Lower lobe of right lung (tissue), 2 donors: ENCODE results near the gene AREG. TPM values are rescaled to one million over a fixed set of nuclear protein-coding genes. Genes with fewer than 3 reads are reported as not detected.

Source experiments
- ATAC-seq, 2 donors: fragments of 200-7000 bp; cut with Tn5 transposase; one replicate each; pipeline ENCODE4 v1.9.1; 2020 to 2022; ENCODE audit warnings: mild to moderate bottlenecking in 2 of 2, moderate library complexity in 2 of 2
- DNase-seq: peaks from one replicate; pipeline ENCODE4 v3.0.0-alpha.2; 2020
- H3K27ac ChIP-seq: fragments of 200-600 bp; one replicate; pipeline ENCODE4 v1.8.0; 2022
- H3K27me3 ChIP-seq: fragments of 200-600 bp; one replicate; pipeline ENCODE4 v1.8.0; 2022; ENCODE audit warnings: low read depth
- H3K36me3 ChIP-seq: fragments of 200-600 bp; one replicate; pipeline ENCODE4 v1.8.0; 2022; ENCODE audit warnings: mild to moderate bottlenecking
- H3K4me1 ChIP-seq: fragments of 200-600 bp; one replicate; pipeline ENCODE4 v1.8.0; 2022
- H3K4me3 ChIP-seq: fragments of 200-600 bp; one replicate; pipeline ENCODE4 v1.8.0; 2022; ENCODE audit warnings: mild to moderate bottlenecking
- H3K9me3 ChIP-seq: fragments of 200-600 bp; one replicate; pipeline ENCODE4 v1.8.0; 2022
- intact Hi-C: fragments of 100-400 bp; cut with DNase I; formaldehyde crosslinking; loops from one replicate; pipeline ENCODE4 v1.11.0; 2022
- total RNA-seq: library from RNA; stranded (reverse); fragmentation: NEBNext Ultra II Directional; extraction: Animal tissue kit (Norgen Biotek cat#: 25700); gene quantifications from one replicate; pipeline ENCODE4 v1.2.1, GENCODE V29; 2021
- TF ChIP-seq, protein P1 (sequence below): fragments of 200-600 bp; IDR thresholded peaks from one replicate; pipeline ENCODE4 v1.8.0; 2022; ENCODE audit warnings: antibody characterized with exemption, mild to moderate bottlenecking
- donor health status: DM: no; HTN: yes; CAD: no; lungs with severe emphysema.

Gene AREG
- total RNA-seq, 1 donor from 2014 or later = 7.8 TPM

DNA sequence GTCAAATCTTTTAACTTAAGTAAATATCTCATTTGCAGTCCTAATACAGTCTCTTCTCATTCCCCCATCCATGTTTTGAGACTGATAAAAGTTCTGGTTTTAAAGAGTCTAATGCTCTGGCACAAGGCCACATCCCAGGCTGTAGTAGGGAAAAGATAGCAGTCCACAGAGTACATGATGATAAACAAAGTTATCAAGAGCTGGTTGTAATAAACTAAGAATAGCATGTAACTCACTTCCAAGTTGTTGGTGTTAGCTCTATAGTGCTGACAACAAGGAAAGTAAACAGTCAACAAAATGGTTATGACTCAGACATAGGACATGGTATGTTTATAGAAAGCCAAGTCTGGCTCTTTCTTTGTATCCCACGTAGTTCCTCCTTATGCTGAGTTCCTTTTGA is 21.8 kb upstream of the AREG start:
- H3K4me1 ChIP-seq = peaks cover 6% of the 10 kb centered on the region
- no peak overlapping the region for H3K4me3 ChIP-seq
- H3K9me3 ChIP-seq = no peaks in the 10 kb centered on the region
- ATAC-seq = peak; percentile 33 to 45
- no peak overlapping the region for H3K27ac ChIP-seq
- no peak for DNase-seq
- no peaks in the 10 kb centered on the region for H3K36me3 ChIP-seq
- TF ChIP-seq, protein P1, sequence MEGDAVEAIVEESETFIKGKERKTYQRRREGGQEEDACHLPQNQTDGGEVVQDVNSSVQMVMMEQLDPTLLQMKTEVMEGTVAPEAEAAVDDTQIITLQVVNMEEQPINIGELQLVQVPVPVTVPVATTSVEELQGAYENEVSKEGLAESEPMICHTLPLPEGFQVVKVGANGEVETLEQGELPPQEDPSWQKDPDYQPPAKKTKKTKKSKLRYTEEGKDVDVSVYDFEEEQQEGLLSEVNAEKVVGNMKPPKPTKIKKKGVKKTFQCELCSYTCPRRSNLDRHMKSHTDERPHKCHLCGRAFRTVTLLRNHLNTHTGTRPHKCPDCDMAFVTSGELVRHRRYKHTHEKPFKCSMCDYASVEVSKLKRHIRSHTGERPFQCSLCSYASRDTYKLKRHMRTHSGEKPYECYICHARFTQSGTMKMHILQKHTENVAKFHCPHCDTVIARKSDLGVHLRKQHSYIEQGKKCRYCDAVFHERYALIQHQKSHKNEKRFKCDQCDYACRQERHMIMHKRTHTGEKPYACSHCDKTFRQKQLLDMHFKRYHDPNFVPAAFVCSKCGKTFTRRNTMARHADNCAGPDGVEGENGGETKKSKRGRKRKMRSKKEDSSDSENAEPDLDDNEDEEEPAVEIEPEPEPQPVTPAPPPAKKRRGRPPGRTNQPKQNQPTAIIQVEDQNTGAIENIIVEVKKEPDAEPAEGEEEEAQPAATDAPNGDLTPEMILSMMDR = no peak
- H3K27me3 ChIP-seq = no peaks in the 10 kb centered on the region
- intact Hi-C loops = no loop called here

DNA sequence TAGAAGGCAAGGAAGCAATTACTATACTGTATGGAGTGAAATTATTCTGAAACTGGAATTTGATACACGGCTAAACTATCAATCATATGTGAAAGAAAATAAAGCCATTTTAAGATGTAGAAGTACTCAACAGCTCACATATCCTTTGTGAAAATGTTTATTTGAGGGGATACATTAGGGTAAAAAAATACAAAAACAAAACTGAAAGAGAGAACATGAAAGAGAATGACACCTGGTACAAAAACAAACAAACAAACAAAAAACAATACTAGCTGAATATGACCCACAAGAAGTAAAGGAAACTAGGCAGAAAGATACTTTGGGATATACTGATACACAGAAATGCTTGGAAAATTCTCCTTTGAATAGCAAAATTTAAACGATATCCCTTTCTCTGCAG is 20.8 kb upstream of the AREG start:
- DNase-seq (no peak), ATAC-seq (no peak)
- H3K4me1 ChIP-seq = peaks cover 6% of the 10 kb centered on the region
- H3K4me3 ChIP-seq = no peak overlapping the region
- no peaks in the 10 kb centered on the region for H3K27me3 ChIP-seq
- intact Hi-C loops = no loop called here
- TF ChIP-seq, protein P1 = no peak
- H3K36me3 ChIP-seq = no peaks in the 10 kb centered on the region
- no peaks in the 10 kb centered on the region for H3K9me3 ChIP-seq
- H3K27ac ChIP-seq = no peak overlapping the region

DNA sequence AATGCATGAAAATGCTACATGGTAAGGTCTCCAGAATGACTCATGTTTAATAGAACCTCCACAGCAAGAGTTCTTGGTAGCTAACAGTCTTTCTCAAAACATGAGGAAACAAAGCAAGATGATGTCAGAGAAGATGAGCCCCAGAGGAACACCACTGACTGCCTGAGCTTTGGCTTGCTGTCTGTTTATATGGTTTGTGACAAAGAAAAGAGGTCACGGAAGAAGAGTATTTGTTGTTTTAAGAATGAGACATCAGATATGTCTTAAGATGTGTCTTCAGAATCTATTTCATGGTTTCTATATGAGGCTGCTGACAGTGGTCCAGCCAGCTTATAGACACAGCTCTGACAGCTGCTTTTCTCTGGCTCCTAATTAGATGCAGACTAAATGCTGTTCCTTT is 18.8 kb upstream of the AREG start:
- Histone ChIP-seq H3K27ac (no peak overlapping the region), H3K27me3 (no peaks in the 10 kb centered on the region), H3K9me3 (no peaks in the 10 kb centered on the region), H3K36me3 (no peaks in the 10 kb centered on the region), H3K4me1 (peaks cover 6% of the 10 kb centered on the region), H3K4me3 (no peak overlapping the region)
- peak in 1 of 2 donors; percentile 14 for ATAC-seq
- intact Hi-C loops = no loop called here
- no peak for DNase-seq
- TF ChIP-seq, protein P1 = no peak

DNA sequence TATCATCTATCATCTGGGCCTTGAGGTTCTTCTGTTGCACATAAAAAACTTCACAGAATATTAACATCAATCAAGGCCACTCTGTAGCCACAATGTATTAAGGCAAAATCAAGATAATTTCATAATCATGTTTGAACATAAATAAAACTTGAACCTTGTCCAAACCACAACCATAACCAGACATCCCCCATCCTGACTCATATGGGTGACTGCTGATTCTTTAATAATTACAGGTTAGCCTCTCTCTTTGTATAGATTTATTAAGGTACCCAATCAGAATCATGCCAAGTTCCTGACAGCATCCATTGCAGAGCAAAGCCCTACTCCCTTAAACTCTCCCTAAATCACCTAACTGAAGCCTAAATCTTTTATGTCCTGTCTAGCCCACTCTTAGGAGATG is 16.7 kb upstream of the AREG start:
- Histone ChIP-seq H3K27ac (no peak overlapping the region), H3K36me3 (no peaks in the 10 kb centered on the region), H3K4me1 (no peaks in the 10 kb centered on the region), H3K9me3 (no peaks in the 10 kb centered on the region), H3K27me3 (no peaks in the 10 kb centered on the region), H3K4me3 (no peak overlapping the region)
- ATAC-seq (no peak), DNase-seq (no peak)
- TF ChIP-seq, protein P1 = no peak
- intact Hi-C loops = no loop called here

DNA sequence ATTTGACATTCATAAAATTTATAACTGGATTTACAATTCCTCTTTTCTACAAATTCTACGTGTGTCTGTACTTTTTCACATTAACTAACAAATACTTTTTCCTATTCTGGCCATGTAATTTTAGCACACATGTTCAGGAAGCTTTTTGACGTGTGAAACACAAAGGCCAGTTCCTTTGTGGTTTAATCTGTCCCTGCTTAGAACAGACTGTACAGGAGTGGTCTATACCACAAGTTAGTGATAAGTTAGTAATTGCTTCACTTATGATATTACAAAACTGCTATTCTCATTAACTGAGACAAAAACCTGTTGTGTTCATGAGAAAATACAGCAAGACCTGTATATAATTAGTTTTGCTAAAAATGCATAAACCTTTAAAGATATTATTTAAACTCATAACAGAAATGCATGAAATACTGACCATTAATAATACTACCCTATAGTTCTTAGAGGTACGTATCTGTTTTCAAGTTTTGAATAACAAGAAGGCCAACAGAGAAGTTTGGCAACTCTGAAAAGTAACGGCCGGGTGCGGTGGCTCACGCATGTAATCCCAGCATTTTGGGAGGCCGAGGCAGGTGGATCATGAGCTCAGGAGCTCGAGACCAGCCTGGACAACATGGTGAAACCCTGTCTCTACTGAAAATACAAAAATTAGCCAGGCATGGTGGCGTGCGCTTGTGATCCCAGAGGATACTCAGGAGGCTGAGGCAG is 13.7 kb upstream of the AREG start:
- H3K9me3 ChIP-seq = no peaks in the 10 kb centered on the region
- no peaks in the 10 kb centered on the region for H3K27me3 ChIP-seq
- TF ChIP-seq, protein P1 = no peak
- no peak overlapping the region for H3K27ac ChIP-seq
- intact Hi-C loops = no loop called here
- H3K4me1 ChIP-seq = no peaks in the 10 kb centered on the region
- DNase-seq (no peak), ATAC-seq (peak; percentile 71 to 80)
- H3K4me3 ChIP-seq = no peak overlapping the region
- H3K36me3 ChIP-seq = no peaks in the 10 kb centered on the region
